Chondrocyte (in vitro differentiated cells): ENCODE results near the gene BCL2. TPM values are rescaled to one million over a fixed set of nuclear protein-coding genes. Genes with fewer than 3 reads are reported as not detected.
"Not testable (repeated sequence)": the region's sequence is repeated elsewhere in the genome, so short reads cannot be mapped to it uniquely, and the experiment has no call there.

Source experiments
- DNase-seq: peaks from one replicate; pipeline ENCODE4 v3.0.0; 2021; ENCODE audit warnings: mixed read lengths, low spot score
- H3K27ac Mint-ChIP-seq: one replicate; pipeline ENCODE4 v1.8.0; 2021; ENCODE audit warnings: mild to moderate bottlenecking, moderate library complexity, mixed read lengths; ENCODE audit not compliant: unreplicated experiment
- H3K27me3 Mint-ChIP-seq: 2 replicates; pipeline ENCODE4 v1.8.0; 2021; ENCODE audit warnings: low read depth, mixed read lengths
- H3K36me3 Mint-ChIP-seq: 2 replicates; pipeline ENCODE4 v1.8.0; 2021; ENCODE audit warnings: low read depth, mixed read lengths
- H3K4me1 Mint-ChIP-seq: 2 replicates; pipeline ENCODE4 v1.8.0; 2021; ENCODE audit warnings: low read depth, mild to moderate bottlenecking, mixed read lengths
- H3K4me3 Mint-ChIP-seq: one replicate; pipeline ENCODE4 v1.8.0; 2021; ENCODE audit warnings: mild to moderate bottlenecking, moderate library complexity, mixed read lengths; ENCODE audit not compliant: unreplicated experiment
- H3K9me3 Mint-ChIP-seq: 2 replicates; pipeline ENCODE4 v1.8.0; 2021; ENCODE audit warnings: low read depth, mixed read lengths
- total RNA-seq: library from RNA; stranded (reverse); gene quantifications from 3 replicates; pipeline ENCODE4 v1.2.1, GENCODE V29; 2021
- TF ChIP-seq, protein P1 (sequence below): fragments of 200-600 bp; sonication (generic); IDR thresholded peaks from 2 replicates; pipeline ENCODE4 v1.5.0; 2021; ENCODE audit warnings: antibody characterized with exemption, mild to moderate bottlenecking, moderate library complexity

Gene BCL2
- total RNA-seq, 1 donor from 2014 or later, result 8.6 TPM

GRCh38 chr18:63197246-63197869 lies 122.2 kb downstream of the BCL2 start:
- no peak for DNase-seq
- Mint-ChIP-seq H3K27ac (no peak overlapping the region), H3K4me3 (no peak overlapping the region), H3K27me3 (no peaks in the 10 kb centered on the region), H3K36me3 (no peaks in the 10 kb centered on the region), H3K9me3 (no peaks in the 10 kb centered on the region), H3K4me1 (no peaks in the 10 kb centered on the region)
- TF ChIP-seq, protein P1, sequence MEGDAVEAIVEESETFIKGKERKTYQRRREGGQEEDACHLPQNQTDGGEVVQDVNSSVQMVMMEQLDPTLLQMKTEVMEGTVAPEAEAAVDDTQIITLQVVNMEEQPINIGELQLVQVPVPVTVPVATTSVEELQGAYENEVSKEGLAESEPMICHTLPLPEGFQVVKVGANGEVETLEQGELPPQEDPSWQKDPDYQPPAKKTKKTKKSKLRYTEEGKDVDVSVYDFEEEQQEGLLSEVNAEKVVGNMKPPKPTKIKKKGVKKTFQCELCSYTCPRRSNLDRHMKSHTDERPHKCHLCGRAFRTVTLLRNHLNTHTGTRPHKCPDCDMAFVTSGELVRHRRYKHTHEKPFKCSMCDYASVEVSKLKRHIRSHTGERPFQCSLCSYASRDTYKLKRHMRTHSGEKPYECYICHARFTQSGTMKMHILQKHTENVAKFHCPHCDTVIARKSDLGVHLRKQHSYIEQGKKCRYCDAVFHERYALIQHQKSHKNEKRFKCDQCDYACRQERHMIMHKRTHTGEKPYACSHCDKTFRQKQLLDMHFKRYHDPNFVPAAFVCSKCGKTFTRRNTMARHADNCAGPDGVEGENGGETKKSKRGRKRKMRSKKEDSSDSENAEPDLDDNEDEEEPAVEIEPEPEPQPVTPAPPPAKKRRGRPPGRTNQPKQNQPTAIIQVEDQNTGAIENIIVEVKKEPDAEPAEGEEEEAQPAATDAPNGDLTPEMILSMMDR, result no peak

DNA sequence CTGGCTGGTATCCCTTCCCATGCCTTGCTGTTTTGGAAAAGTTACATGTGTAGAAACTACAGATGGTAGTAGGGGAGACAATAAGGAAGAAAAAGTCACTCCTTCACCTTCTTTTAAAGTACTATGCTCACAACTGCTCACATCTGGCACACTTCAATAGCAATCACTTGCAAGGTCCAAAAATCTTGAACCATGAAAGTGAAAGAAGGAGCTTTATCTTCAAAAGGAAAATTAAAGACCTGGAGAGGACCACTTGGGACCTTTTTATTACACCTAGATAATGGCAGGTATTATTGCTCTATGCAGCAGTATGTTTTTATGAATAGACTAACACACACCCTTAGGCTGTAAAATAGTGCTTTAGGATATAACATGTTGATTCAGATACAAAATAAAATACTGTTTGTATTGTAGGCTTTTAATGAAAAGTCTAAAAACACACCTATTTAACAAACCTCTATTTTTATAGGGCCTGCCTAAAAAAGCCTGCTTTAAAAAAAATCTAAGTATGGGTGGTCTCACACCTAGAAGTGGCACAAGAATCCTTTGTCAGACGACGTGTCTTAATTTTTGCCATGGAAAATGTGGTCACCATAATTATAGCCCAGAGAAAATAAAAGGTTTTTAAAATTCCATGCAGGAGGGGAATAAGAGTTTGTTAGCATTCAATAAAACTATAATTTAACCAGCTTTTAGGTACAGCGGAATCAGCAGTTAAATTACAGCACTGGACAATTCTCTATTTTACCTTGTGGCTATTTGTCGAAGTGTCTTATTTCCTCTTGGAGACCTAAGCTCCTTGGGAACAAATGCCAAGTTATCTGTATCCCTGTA lies 124.0 kb downstream of the BCL2 start:
- Mint-ChIP-seq H3K4me1 (no peaks in the 10 kb centered on the region), H3K27ac (no peak overlapping the region), H3K9me3 (no peaks in the 10 kb centered on the region), H3K27me3 (no peaks in the 10 kb centered on the region), H3K4me3 (no peak overlapping the region), H3K36me3 (no peaks in the 10 kb centered on the region)
- TF ChIP-seq, protein P1, result no peak
- no peak for DNase-seq

- no peak overlapping the region for H3K4me3 Mint-ChIP-seq
- no peak overlapping the region for H3K27ac Mint-ChIP-seq
- H3K36me3 Mint-ChIP-seq, result no peaks in the 10 kb centered on the region
- H3K27me3 Mint-ChIP-seq, result no peaks in the 10 kb centered on the region
- DNase-seq, result no peak
- H3K4me1 Mint-ChIP-seq, result no peaks in the 10 kb centered on the region
- TF ChIP-seq, protein P1, result no peak
- no peaks in the 10 kb centered on the region for H3K9me3 Mint-ChIP-seq
Measured at GRCh38 chr18:63192885-63193349, 126.7 kb downstream of the BCL2 start.

DNA sequence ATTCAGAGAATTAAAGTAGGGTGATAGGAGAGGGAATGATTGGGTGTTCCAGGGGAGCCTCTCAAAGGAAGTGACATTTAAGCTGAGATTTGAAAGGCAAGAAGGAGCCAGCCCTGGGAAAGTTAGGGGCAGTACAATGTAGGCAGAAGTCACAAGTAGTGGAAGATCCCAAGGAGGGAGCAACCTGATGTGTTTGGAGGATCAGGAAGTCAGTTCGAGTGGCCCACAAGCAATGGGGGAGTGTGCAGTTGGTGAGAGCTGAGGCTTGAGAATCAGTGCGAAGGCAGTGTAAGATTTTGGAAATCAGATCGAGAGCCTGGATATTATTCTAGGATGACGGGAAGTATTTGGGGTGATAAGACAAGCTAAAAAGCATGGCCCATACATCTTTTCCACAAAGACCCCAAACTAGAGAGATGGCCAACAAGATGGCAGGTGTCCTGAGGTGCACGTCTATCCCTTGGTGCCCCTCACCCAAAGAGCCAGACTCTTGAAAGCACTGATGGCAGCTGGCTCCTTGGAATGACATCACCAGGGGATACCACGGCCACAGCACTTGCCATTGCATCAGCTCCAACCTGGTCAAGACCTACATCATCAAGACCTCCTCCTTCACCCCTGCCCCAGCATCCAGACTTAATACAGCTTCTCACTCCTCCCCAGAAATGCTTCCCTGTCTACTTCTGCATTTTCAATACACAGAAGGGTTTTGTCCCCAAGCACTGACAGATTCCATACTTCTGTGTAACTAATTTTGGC lies 127.3 kb downstream of the BCL2 start:
- no peak for DNase-seq
- Mint-ChIP-seq H3K27ac (no peak overlapping the region), H3K9me3 (no peaks in the 10 kb centered on the region), H3K4me3 (no peak overlapping the region), H3K27me3 (no peaks in the 10 kb centered on the region), H3K4me1 (peaks cover 6% of the 10 kb centered on the region), H3K36me3 (no peaks in the 10 kb centered on the region)
- TF ChIP-seq, protein P1, result no peak

DNA sequence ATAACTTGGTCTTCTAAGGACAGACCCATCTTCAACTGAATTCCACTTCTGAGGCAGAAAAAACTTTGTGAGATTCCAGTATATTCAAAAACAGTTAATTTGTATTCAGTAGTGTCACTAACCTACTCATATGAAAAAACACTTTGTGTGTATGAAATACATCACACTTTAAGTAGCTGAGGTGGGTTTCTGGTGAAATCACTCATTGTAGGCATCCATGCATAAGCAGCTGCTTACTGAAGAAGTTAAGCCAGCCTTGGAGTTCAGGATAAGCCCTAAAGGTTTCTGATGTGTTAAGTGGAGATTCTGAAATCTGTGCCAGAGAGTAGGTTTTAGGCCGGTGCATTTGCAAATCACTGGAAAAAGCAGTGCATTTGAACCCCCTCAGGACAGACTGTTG lies 128.2 kb downstream of the BCL2 start:
- no peaks in the 10 kb centered on the region for H3K36me3 Mint-ChIP-seq
- no peak overlapping the region for H3K27ac Mint-ChIP-seq

DNA sequence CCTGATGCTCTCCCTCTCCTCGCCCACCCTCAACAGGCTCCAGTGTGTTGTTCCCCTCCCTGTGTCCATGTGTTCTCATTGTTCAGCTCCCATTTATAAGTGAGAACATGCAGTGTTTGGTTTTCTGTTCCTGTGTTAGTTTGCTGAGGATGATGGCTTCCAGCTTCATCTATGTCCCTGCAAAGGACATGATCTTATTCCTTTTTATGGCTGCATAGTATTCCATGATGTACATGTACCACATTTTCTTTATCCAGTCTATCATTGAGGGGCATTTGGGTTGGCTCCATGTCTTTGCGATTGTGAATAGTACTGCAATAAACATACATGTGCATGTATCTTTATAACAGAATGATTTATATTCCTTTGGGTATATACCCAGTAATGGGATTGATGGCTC lies 128.7 kb downstream of the BCL2 start:
- H3K36me3 Mint-ChIP-seq, H3K27me3 Mint-ChIP-seq, H3K4me3 Mint-ChIP-seq, DNase-seq, H3K9me3 Mint-ChIP-seq, H3K27ac Mint-ChIP-seq: not testable (repeated sequence)
- peaks cover 20% of the 10 kb centered on the region for H3K4me1 Mint-ChIP-seq

More for the DNA sequence above, 128.2 kb downstream of the BCL2 start:
- Mint-ChIP-seq H3K4me1 (peaks cover 15% of the 10 kb centered on the region), H3K27me3 (no peaks in the 10 kb centered on the region), H3K4me3 (no peak overlapping the region), H3K9me3 (no peaks in the 10 kb centered on the region)
- TF ChIP-seq, protein P1, result no peak
- no peak for DNase-seq
